Neural crest cell (in vitro differentiated cells): ENCODE results near the gene ERGIC1. TPM values are rescaled to one million over a fixed set of nuclear protein-coding genes. Genes with fewer than 3 reads are reported as not detected.
A peak's percentile ranks its signal among the peaks of the same experiment; 100 is the strongest.
"Not testable (repeated sequence)": the region's sequence is repeated elsewhere in the genome, so short reads cannot be mapped to it uniquely, and the experiment has no call there.

Source experiments
- DNase-seq: peaks from one replicate; pipeline ENCODE4 v3.0.0; 2021; ENCODE audit warnings: low read depth, mixed read lengths, low spot score
- H3K27ac Mint-ChIP-seq: one replicate; pipeline ENCODE4 v1.8.0; 2021; ENCODE audit warnings: mild to moderate bottlenecking, mixed read lengths; ENCODE audit not compliant: unreplicated experiment
- H3K27me3 Mint-ChIP-seq: 2 replicates; pipeline ENCODE4 v1.8.0; 2021; ENCODE audit warnings: low read depth, mild to moderate bottlenecking, mixed read lengths
- H3K36me3 Mint-ChIP-seq: 2 replicates; pipeline ENCODE4 v1.8.0; 2021; ENCODE audit warnings: low read depth, mild to moderate bottlenecking, mixed read lengths
- H3K4me1 Mint-ChIP-seq: 2 replicates; pipeline ENCODE4 v1.8.0; 2021; ENCODE audit warnings: mixed read lengths
- H3K4me3 Mint-ChIP-seq: one replicate; pipeline ENCODE4 v1.8.0; 2021; ENCODE audit warnings: mild to moderate bottlenecking, mixed read lengths
- H3K9me3 Mint-ChIP-seq: 2 replicates; pipeline ENCODE4 v1.8.0; 2021; ENCODE audit warnings: mixed read lengths
- total RNA-seq: library from RNA; stranded (reverse); gene quantifications from 2 replicates; pipeline ENCODE4 v1.2.1, GENCODE V29; 2021
- TF ChIP-seq, protein P1 (sequence below): fragments of 200-600 bp; sonication (generic); conservative IDR thresholded peaks from 2 replicates; pipeline ENCODE4 v1.5.0; 2021; ENCODE audit warnings: antibody characterized with exemption, mild to moderate bottlenecking

Gene ERGIC1
- total RNA-seq, 1 donor from 2014 or later = 108 TPM

DNA sequence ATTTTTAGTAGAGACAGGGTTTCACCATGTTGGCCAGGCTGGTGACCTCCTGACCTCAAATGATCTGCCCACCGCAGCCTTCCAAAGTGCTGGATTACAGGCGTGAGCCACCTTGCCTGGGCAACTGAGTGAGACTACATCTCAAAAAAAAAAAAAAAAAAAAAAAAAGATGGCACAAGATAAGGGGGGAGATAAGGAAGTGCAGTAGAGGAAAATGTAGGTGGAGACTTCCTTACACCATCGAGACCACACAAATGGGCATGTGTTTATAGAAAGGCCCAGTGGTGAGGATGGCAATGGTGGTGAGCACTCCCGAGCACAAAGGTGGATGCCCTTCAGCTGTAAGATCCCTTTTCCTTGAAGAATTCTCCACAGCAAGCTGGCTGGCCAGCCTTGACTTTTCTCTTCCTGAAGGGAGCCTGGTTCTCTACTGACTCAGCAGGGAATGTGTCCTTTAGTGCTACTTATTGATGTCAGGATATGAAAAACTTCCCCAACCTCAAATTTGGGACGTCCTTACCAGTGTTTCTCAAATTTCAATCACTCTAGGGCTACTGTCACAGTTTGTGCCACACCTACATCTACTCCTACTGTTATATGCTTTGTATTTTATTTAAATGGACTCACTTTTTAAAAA lies 28.2 kb downstream of the ERGIC1 start:
- Mint-ChIP-seq H3K27ac (peak overlapping the region; percentile 35), H3K4me3 (no peak overlapping the region), H3K27me3 (no peaks in the 10 kb centered on the region), H3K9me3 (no peaks in the 10 kb centered on the region), H3K4me1 (peaks cover 48% of the 10 kb centered on the region), H3K36me3 (no peaks in the 10 kb centered on the region)
- TF ChIP-seq, protein P1, sequence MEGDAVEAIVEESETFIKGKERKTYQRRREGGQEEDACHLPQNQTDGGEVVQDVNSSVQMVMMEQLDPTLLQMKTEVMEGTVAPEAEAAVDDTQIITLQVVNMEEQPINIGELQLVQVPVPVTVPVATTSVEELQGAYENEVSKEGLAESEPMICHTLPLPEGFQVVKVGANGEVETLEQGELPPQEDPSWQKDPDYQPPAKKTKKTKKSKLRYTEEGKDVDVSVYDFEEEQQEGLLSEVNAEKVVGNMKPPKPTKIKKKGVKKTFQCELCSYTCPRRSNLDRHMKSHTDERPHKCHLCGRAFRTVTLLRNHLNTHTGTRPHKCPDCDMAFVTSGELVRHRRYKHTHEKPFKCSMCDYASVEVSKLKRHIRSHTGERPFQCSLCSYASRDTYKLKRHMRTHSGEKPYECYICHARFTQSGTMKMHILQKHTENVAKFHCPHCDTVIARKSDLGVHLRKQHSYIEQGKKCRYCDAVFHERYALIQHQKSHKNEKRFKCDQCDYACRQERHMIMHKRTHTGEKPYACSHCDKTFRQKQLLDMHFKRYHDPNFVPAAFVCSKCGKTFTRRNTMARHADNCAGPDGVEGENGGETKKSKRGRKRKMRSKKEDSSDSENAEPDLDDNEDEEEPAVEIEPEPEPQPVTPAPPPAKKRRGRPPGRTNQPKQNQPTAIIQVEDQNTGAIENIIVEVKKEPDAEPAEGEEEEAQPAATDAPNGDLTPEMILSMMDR = no peak
- DNase-seq = no peak

GRCh38 chr5:172864171-172864570 lies 30.1 kb downstream of the ERGIC1 start:
- peaks cover 49% of the 10 kb centered on the region for H3K4me1 Mint-ChIP-seq
- not testable (repeated sequence) for H3K27me3 Mint-ChIP-seq, H3K9me3 Mint-ChIP-seq, H3K36me3 Mint-ChIP-seq, DNase-seq, H3K4me3 Mint-ChIP-seq, H3K27ac Mint-ChIP-seq

DNA sequence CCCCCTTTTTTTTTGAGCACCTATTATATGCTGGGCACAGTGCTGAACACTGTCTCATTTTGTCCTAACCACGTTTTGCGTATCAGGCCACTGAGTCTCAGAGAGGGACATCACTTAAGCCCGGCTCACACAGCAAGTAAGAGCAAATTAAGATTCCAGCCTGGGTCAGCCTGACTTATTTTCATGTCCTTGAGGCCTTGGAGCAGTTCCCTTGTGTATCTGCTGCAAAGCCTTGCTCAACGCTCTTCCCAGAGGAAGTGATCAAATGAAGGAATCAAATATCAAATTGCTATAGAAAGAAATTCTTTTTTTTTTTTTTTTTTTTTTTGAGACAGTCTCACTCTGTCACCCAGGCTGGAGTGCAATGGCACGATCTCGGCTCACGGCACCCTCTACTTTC lies 30.7 kb downstream of the ERGIC1 start:
- DNase-seq = no peak
- no peaks in the 10 kb centered on the region for H3K9me3 Mint-ChIP-seq
- peaks cover 47% of the 10 kb centered on the region for H3K4me1 Mint-ChIP-seq
- TF ChIP-seq, protein P1 = no peak
- H3K27ac Mint-ChIP-seq = no peak overlapping the region
- no peaks in the 10 kb centered on the region for H3K36me3 Mint-ChIP-seq
- no peak overlapping the region for H3K4me3 Mint-ChIP-seq
- no peaks in the 10 kb centered on the region for H3K27me3 Mint-ChIP-seq

DNA sequence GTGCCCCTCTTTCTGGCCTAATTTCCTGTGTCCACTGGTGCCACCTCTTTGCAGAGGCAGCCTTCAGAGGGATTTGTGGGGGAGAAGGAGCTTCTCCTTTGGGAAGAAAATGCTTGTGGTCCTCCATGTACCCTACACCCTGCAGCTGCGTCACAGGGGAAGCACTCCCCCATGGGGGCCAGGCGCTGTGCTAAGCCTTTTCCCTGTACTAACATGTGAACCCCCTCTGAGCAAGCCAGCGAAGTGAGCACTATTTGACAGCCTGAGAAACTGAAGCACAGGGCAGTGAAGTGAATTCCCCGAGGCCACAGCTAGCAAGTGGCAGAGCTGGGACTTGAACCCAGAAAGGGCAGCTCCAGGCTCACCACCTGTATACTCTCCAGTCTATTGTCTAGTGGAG lies 32.3 kb downstream of the ERGIC1 start:
- TF ChIP-seq, protein P1 = no peak
- peaks cover 32% of the 10 kb centered on the region for H3K4me1 Mint-ChIP-seq
- no peaks in the 10 kb centered on the region for H3K27me3 Mint-ChIP-seq
- H3K36me3 Mint-ChIP-seq = no peaks in the 10 kb centered on the region
- no peak overlapping the region for H3K4me3 Mint-ChIP-seq
- no peak overlapping the region for H3K27ac Mint-ChIP-seq
- H3K9me3 Mint-ChIP-seq = no peaks in the 10 kb centered on the region
- no peak for DNase-seq

DNA sequence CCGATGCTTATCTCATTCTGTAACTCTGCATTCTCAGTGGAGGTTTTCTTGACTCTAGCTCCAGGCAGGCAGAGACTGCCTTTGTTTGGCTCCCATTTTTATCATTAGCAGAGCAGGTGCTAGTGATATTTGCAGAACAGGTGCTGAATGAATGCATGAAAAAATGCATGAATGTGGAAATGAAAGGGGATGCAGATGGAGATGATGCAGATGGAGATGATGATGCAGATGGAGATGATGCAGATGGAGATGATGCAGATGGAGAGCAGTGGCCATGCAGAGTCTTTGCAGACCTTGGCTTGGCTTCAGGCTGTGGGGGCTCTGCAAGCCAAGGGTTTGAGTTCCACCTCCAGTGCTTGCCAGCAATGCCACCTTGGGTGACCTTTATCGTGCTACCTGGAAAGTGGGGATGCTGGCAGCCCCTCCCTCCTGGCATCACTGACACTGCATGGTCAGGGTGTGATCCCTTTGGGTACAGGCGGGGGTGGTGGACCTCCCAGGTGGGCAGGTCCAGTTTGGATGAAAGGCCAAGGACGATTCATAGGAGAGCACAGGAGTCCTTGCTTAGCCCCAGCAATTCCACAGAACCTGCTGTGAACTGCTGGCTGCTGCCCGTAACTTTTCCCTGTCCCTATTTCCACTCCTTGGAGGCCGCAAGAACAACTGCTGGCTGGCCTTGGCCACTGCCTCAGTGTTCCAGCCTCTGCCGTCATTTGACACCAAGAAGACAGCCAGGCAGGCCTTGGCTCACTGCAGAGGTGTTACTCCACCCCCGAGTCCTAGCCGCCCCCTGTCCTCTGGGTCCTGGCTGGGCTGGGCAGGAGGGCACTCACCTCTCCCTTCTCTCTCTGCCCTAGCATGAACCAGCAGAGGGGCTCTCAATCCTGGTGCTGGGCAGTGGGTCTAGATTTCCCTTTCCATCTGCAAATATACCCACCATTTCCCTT lies 33.0 kb downstream of the ERGIC1 start:
- peak overlapping the region; percentile 47 for H3K27ac Mint-ChIP-seq
- H3K4me1 Mint-ChIP-seq = peaks cover 29% of the 10 kb centered on the region
- no peaks in the 10 kb centered on the region for H3K27me3 Mint-ChIP-seq
- no peak for DNase-seq
- H3K9me3 Mint-ChIP-seq = no peaks in the 10 kb centered on the region
- TF ChIP-seq, protein P1 = no peak
- H3K36me3 Mint-ChIP-seq = no peaks in the 10 kb centered on the region
- no peak overlapping the region for H3K4me3 Mint-ChIP-seq
